ENCODE data around the gene PLXNA2.

DNA sequence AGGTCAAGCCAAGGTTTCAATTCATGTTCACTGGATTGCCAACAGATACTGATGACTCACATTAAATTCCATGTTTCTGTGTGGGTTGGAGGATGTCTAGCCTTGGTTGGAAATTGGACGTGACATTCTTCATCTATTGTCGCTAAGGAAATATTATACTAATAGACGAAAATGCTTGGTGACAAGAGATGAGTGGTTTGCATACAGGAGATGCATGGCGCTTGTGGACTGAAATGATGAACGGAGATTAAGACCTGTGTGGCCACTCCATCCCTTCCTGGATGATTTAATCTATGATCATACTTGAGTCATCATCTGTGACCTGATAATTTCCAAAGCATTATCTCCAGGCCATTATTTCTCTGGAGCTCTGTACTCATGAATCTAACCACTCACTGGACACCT lies 236.2 kb downstream of the PLXNA2 start:
- TF ChIP-seq POLR2A (IDR thresholded peaks at IDR 0.05): no peak
- TF ChIP-seq, protein P1, sequence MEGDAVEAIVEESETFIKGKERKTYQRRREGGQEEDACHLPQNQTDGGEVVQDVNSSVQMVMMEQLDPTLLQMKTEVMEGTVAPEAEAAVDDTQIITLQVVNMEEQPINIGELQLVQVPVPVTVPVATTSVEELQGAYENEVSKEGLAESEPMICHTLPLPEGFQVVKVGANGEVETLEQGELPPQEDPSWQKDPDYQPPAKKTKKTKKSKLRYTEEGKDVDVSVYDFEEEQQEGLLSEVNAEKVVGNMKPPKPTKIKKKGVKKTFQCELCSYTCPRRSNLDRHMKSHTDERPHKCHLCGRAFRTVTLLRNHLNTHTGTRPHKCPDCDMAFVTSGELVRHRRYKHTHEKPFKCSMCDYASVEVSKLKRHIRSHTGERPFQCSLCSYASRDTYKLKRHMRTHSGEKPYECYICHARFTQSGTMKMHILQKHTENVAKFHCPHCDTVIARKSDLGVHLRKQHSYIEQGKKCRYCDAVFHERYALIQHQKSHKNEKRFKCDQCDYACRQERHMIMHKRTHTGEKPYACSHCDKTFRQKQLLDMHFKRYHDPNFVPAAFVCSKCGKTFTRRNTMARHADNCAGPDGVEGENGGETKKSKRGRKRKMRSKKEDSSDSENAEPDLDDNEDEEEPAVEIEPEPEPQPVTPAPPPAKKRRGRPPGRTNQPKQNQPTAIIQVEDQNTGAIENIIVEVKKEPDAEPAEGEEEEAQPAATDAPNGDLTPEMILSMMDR (IDR thresholded peaks at IDR 0.05): no peak
- no peak for TF ChIP-seq POLR2AphosphoS5 (IDR thresholded peaks at IDR 0.05; ENCODE audit: insufficient read depth in 1 of 2, low read depth in 1 of 2)

Measured in vagina (tissue), 2 donors.